HCT116 (cell line): Measurements from ENCODE around the gene RGSL1. TPM values are rescaled to one million over a fixed set of nuclear protein-coding genes. Genes with fewer than 3 reads are reported as not detected.
A peak's percentile ranks its signal among the peaks of the same experiment; 100 is the strongest.

ENCODE experiments used
- ATAC-seq: fragments of 200-7000 bp; cut with Tn5 transposase; 2 replicates; pipeline ENCODE4 v1.9.1; 2020; ENCODE audit warnings: mild to moderate bottlenecking, moderate library complexity
- BruUV-seq: library from RNA; stranded (reverse); fragments of 400-500 nt; replicated peaks from 2 replicates; lab custom pipeline; 2021; lab: Mats Ljungman, UMichigan
- CTCF ChIA-PET: fragments of 300-600 bp; sonication (Branson Sonifier 250); formaldehyde crosslinking; loops from one replicate; lab custom pipeline; 2021; ENCODE audit warnings: antibody characterized with exemption; lab: Charles Lee
- POLR2A ChIA-PET: fragments of 300-600, 350-600 bp; sonication (Branson Sonifier 250); formaldehyde crosslinking; loops from one replicate; lab custom pipeline; 2021; ENCODE audit warnings: antibody characterized with exemption; lab: Charles Lee
- RAD21 ChIA-PET, 2 experiments: fragments of 300-600 bp; sonication (Branson Sonifier 250); formaldehyde crosslinking; loops; one replicate each; lab custom pipeline; 2023; ENCODE audit warnings: low total read pairs in 2 of 2; ENCODE audit not compliant: uncharacterized antibody in 2 of 2, unreplicated experiment in 2 of 2, low non-redundant PET in 1 of 2; lab: Charles Lee
- DNase-seq: peaks from one replicate; pipeline ENCODE4 v3.0.0-alpha.2; 2010; ENCODE audit warnings: low read depth, low spot score
- H2AFZ ChIP-seq: fragments of 200-600 bp; shearing (Covaris generic), sonication (generic); 2 replicates; pipeline ENCODE4 v1.6.1; 2017; ENCODE audit warnings: low read depth, mixed run types, mixed read lengths, antibody characterized with exemption, low read length; ENCODE audit not compliant: poor library complexity, severe bottlenecking
- H3K27ac ChIP-seq: 2 replicates; pipeline ENCODE4 v1.5.1; 2012; ENCODE audit warnings: low read depth, low read length
- H3K27me3 ChIP-seq: fragments of 200-600 bp; sonication (generic); 2 replicates; pipeline ENCODE4 v1.6.1; 2016; ENCODE audit warnings: mixed run types, low read length, mixed read lengths; ENCODE audit not compliant: insufficient read depth
- H3K36me3 ChIP-seq, 2 experiments: fragments of 200-500 bp in 1 of 2; fragments of 200-600 bp in 1 of 2; sonication (Bioruptor generic) in 1 of 2; sonication (generic) in 1 of 2; 2 replicates each; pipeline versions ENCODE4 v1.5.1 to v1.6.1; 2014 to 2016; ENCODE audit warnings: low read length in 2 of 2, inconsistent platforms in 1 of 2, mixed read lengths in 1 of 2, mixed run types in 1 of 2; ENCODE audit not compliant: insufficient read depth in 2 of 2, control insufficient read depth in 1 of 2
- H3K4me1 ChIP-seq, 2 experiments: fragments of 200-600 bp in 1 of 2; sonication (generic) in 1 of 2; 2 replicates each; pipeline versions ENCODE4 v1.5.1 to v1.6.1; 2012 to 2017; ENCODE audit warnings: low read length in 2 of 2, inconsistent platforms in 1 of 2, mild to moderate bottlenecking in 1 of 2, mixed read lengths in 1 of 2, mixed run types in 1 of 2, moderate library complexity in 1 of 2; ENCODE audit not compliant: insufficient read depth in 2 of 2, control insufficient read depth in 1 of 2
- H3K4me2 ChIP-seq: fragments of 200-600 bp; sonication (generic); 2 replicates; pipeline ENCODE4 v1.6.1; 2017; ENCODE audit warnings: mixed run types, low read length, mixed read lengths
- H3K4me3 ChIP-seq, 2 experiments: fragments of 200-600 bp in 1 of 2; sonication (generic) in 1 of 2; replicated peaks in 1 of 2; 2 replicates each; pipeline ENCODE4 v1.5.1; 2011 to 2016; ENCODE audit warnings: low read length in 2 of 2, control low read depth in 1 of 2, low read depth in 1 of 2, mild to moderate bottlenecking in 1 of 2, mixed read lengths in 1 of 2, mixed run types in 1 of 2
- H3K79me2 ChIP-seq: fragments of 200-600 bp; sonication (generic); 2 replicates; pipeline ENCODE4 v1.6.1; 2017; ENCODE audit warnings: mild to moderate bottlenecking, mixed run types, low read length, moderate library complexity, mixed read lengths; ENCODE audit not compliant: insufficient read depth
- H3K9ac ChIP-seq: fragments of 200-600 bp; sonication (generic); 2 replicates; pipeline ENCODE4 v1.6.1; 2016; ENCODE audit warnings: low read length, mixed read lengths
- H3K9me2 ChIP-seq: fragments of 200-600 bp; sonication (generic), shearing (Covaris generic); 2 replicates; pipeline ENCODE4 v1.6.1; 2017; ENCODE audit warnings: mixed run types, mild to moderate bottlenecking, moderate library complexity; ENCODE audit not compliant: insufficient read depth
- H3K9me3 ChIP-seq, 2 experiments: fragments of 200-500 bp in 1 of 2; fragments of 200-600 bp in 1 of 2; sonication (Bioruptor generic) in 1 of 2; sonication (generic) in 1 of 2; 2 replicates each; pipeline ENCODE4 v1.6.1; 2014 to 2017; ENCODE audit warnings: low read length in 2 of 2, mixed read lengths in 2 of 2, inconsistent platforms in 1 of 2, low read depth in 1 of 2, mild to moderate bottlenecking in 1 of 2, mixed run types in 1 of 2, moderate library complexity in 1 of 2; ENCODE audit not compliant: control insufficient read depth in 1 of 2, insufficient read depth in 1 of 2
- H4K20me1 ChIP-seq: fragments of 200-600 bp; sonication (generic), shearing (Covaris generic); 2 replicates; pipeline ENCODE4 v1.6.1; 2017; ENCODE audit warnings: mixed run types, mild to moderate bottlenecking, moderate library complexity; ENCODE audit not compliant: insufficient read depth
- CEBPB ChIP-seq: IDR thresholded peaks from 2 replicates; pipeline ENCODE4 v1.6.1; 2012; ENCODE audit warnings: low read depth
- CTCF ChIP-seq, 3 experiments: fragments of 200-600 bp in 1 of 3; sonication (generic) in 1 of 3; IDR thresholded peaks in 2 of 3; conservative IDR thresholded peaks in 1 of 3; 2 replicates each; pipeline ENCODE4 v1.5.1; 2012 to 2017; ENCODE audit warnings: low read depth in 2 of 3, low read length in 2 of 3, antibody characterized with exemption in 1 of 3, borderline replicate concordance in 1 of 3, control low read depth in 1 of 3, mild to moderate bottlenecking in 1 of 3, mixed read lengths in 1 of 3, mixed run types in 1 of 3, moderate library complexity in 1 of 3; ENCODE audit not compliant: insufficient read depth in 1 of 3
- EZH2 ChIP-seq: fragments of 200-600 bp; sonication (generic); IDR thresholded peaks from 2 replicates; pipeline ENCODE4 v1.6.1; 2017; ENCODE audit warnings: antibody characterized with exemption, mixed run types
- FOSL1 ChIP-seq: IDR thresholded peaks from 2 replicates; pipeline ENCODE4 v1.6.1; 2012; ENCODE audit warnings: low read depth
- JUND ChIP-seq: IDR thresholded peaks from 2 replicates; pipeline ENCODE4 v1.6.1; 2012
- MAX ChIP-seq: IDR thresholded peaks from 2 replicates; pipeline ENCODE4 v1.6.1; 2012
- POLR2A ChIP-seq: IDR thresholded peaks from 2 replicates; pipeline ENCODE4 v1.7.0; 2011; ENCODE audit warnings: borderline replicate concordance; ENCODE audit not compliant: insufficient read depth, insufficient read length; ENCODE audit errors: extremely low read depth
- RAD21 ChIP-seq: IDR thresholded peaks from 2 replicates; pipeline ENCODE4 v1.6.1; 2012; ENCODE audit warnings: low read depth, mild to moderate bottlenecking
- REST ChIP-seq: IDR thresholded peaks from 2 replicates; pipeline ENCODE4 v1.6.1; 2012; ENCODE audit warnings: low read depth
- SIN3A ChIP-seq: IDR thresholded peaks from 2 replicates; pipeline ENCODE4 v1.6.1; 2012; ENCODE audit warnings: low read depth
- SRF ChIP-seq: IDR thresholded peaks from 2 replicates; pipeline ENCODE4 v1.6.1; 2012; ENCODE audit warnings: low read depth
- YY1 ChIP-seq: IDR thresholded peaks from 2 replicates; pipeline ENCODE4 v1.6.1; 2011; ENCODE audit warnings: low read length, low read depth, moderate library complexity, mild to moderate bottlenecking; ENCODE audit not compliant: insufficient replicate concordance; ENCODE audit errors: extremely low read depth
- intact Hi-C: fragments of 100-400 bp; cut with micrococcal nuclease; formaldehyde crosslinking; loops from 2 replicates; pipeline ENCODE4 v1.10.0; 2022
- total RNA-seq: library from RNA; stranded (reverse); gene quantifications from one replicate; pipeline ENCODE4 v1.2.1, GENCODE V29; 2021; ENCODE audit not compliant: unreplicated experiment

The RGSL1 gene
- total RNA-seq, 1 experiment from 2014 or later, result not detected

- RAD21 ChIA-PET, result interaction anchor here (1.0 to 2.2 kb wide), 4 partner anchors 181 to 185 kb away, joined by 4 to 13 read pairs (median 10); no protein-coding TSS in a partner anchor
- no peaks in the 10 kb centered on the region for H3K27me3 ChIP-seq
- no peaks in the 10 kb centered on the region for H3K79me2 ChIP-seq
- no peak overlapping the region for H3K27ac ChIP-seq
- BruUV-seq, result no TSS peak
- no peaks in the 10 kb centered on the region for H3K9me3 ChIP-seq
- H4K20me1 ChIP-seq, result no peaks in the 10 kb centered on the region
- TF ChIP-seq REST (no peak), MAX (no peak), RAD21 (peak; percentile 96), SRF (no peak), FOSL1 (no peak), YY1 (no peak), POLR2A (no peak), CTCF (IDR thresholded peaks at IDR 0.05 in 2 of 3, conservative IDR thresholded peaks at IDR 0.05 in 1 of 3; ENCODE audit: borderline replicate concordance in 1 of 3, insufficient read depth in 1 of 3, low read depth in 2 of 3, low read length in 2 of 3) (peak; percentile 66 to 88 (median 85)), EZH2 (no peak), JUND (no peak), CEBPB (no peak), SIN3A (no peak)
- POLR2A ChIA-PET, result interaction anchor here (0.7 to 4.6 kb wide), 2 partner anchors 181 to 185 kb away, joined by 3 to 39 read pairs; no protein-coding TSS in a partner anchor
- H2AFZ ChIP-seq, result no peak overlapping the region
- intact Hi-C loops, result loop anchor here (1.0 kb wide), 1 partner anchor 183 kb away; no protein-coding TSS in a partner anchor
- H3K4me3 ChIP-seq, result no peak overlapping the region
- ATAC-seq (peak; percentile 34), DNase-seq (peak; percentile 69)
- CTCF ChIA-PET, result interaction anchor here (1.0 to 17.3 kb wide), 5 partner anchors 11 to 184 kb away, joined by 3 to 412 read pairs (median 4); partner anchors contain the start of gene NPL
- H3K4me2 ChIP-seq, result no peak overlapping the region
- no peaks in the 10 kb centered on the region for H3K9me2 ChIP-seq
- peaks cover 0 to 21% of the 10 kb centered on the region in 2 experiments; a peak in 3 of 4 replicates for H3K4me1 ChIP-seq
- H3K36me3 ChIP-seq, result peaks cover 12 to 17% of the 10 kb centered on the region in 2 experiments; a peak in 3 of 4 replicates
- H3K9ac ChIP-seq, result no peak overlapping the region
Observed at GRCh38 chr1:182601416-182601786, 151.5 kb downstream of the RGSL1 start.
